GM23338 (cell line): Measurements from ENCODE around the gene PCP4.

Experiments
- CTCF ChIP-seq, 2 experiments: fragments of 200-600 bp in 1 of 2; sonication (generic) in 1 of 2; conservative IDR thresholded peaks; 2 replicates each; pipeline versions ENCODE4 v1.5.1 to v1.6.1; 2016 to 2017; ENCODE audit warnings: antibody characterized with exemption in 2 of 2, low read depth in 2 of 2, mild to moderate bottlenecking in 2 of 2, moderate library complexity in 1 of 2
- EZH2 ChIP-seq: fragments of 200-600 bp; sonication (generic); IDR thresholded peaks from one replicate; pipeline ENCODE4 v1.8.0; 2017; ENCODE audit warnings: antibody characterized with exemption, mild to moderate bottlenecking, low read depth; ENCODE audit not compliant: unreplicated experiment
- EZH2phosphoT487 ChIP-seq: fragments of 200-600 bp; sonication (generic); IDR thresholded peaks from one replicate; pipeline ENCODE4 v1.8.1; 2018; ENCODE audit warnings: antibody characterized with exemption; ENCODE audit not compliant: unreplicated experiment
- NANOG ChIP-seq: IDR thresholded peaks from 2 replicates; pipeline ENCODE4 v1.6.1; 2016; ENCODE audit warnings: antibody characterized with exemption, borderline replicate concordance
- POLR2AphosphoS5 ChIP-seq: IDR thresholded peaks from 2 replicates; pipeline ENCODE4 v1.6.1; 2016; ENCODE audit warnings: antibody characterized with exemption, low read depth
- ZNF331 ChIP-seq: fragments of 250-450 bp; sonication (Bioruptor Pico); IDR thresholded peaks from 2 replicates; pipeline ENCODE4 v1.5.0; 2020; ENCODE audit warnings: low read depth, mild to moderate bottlenecking, moderate library complexity
- TF ChIP-seq, protein P1 (sequence below): IDR thresholded peaks from one replicate; pipeline ENCODE4 v1.6.1; 2018; ENCODE audit warnings: antibody characterized with exemption; ENCODE audit not compliant: unreplicated experiment

DNA sequence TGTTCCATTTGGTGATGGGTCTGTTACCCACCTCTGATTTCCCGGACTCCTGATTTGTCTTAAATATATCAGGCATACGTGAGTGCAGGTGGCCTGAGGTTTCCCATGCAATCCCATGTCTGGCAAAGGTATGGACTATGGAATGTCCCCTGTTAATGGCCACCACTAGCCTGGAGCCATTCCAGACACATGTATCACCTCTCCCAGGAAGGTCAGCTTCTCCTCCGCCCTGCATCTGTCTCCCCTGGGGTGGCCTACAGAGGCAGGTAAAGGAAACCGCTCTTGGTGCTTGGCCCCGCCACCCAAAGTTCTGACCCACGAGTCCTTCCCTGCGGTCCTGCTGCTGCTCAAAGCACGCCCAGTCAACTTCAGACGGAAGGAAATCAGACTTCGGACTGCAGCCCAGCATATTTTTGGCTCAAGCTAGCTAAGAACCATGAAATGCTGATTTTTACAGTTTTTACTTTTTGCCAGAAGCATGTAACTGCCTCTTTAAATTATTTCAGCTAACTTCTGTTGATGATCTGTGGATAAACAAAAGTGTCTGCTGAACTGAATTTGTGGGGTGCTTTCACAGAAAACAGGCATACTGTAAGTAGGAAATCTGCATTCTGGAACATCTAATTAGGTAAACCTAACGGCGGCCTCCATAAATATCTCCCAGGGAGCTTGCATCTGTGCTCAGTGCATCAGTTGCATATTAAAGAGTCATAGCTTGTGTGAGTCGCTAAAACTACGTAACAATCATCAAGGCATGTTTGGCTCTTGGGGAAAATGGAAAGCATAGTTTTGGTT lies 105.9 kb downstream of the PCP4 start:
- TF ChIP-seq POLR2AphosphoS5 (no peak), CTCF (conservative IDR thresholded peaks at IDR 0.05; ENCODE audit: low read depth in 2 of 2) (no peak), EZH2 (no peak), ZNF331 (CRISPR knock-in tag) (no peak), EZH2phosphoT487 (no peak), NANOG (no peak)
- TF ChIP-seq, protein P1, sequence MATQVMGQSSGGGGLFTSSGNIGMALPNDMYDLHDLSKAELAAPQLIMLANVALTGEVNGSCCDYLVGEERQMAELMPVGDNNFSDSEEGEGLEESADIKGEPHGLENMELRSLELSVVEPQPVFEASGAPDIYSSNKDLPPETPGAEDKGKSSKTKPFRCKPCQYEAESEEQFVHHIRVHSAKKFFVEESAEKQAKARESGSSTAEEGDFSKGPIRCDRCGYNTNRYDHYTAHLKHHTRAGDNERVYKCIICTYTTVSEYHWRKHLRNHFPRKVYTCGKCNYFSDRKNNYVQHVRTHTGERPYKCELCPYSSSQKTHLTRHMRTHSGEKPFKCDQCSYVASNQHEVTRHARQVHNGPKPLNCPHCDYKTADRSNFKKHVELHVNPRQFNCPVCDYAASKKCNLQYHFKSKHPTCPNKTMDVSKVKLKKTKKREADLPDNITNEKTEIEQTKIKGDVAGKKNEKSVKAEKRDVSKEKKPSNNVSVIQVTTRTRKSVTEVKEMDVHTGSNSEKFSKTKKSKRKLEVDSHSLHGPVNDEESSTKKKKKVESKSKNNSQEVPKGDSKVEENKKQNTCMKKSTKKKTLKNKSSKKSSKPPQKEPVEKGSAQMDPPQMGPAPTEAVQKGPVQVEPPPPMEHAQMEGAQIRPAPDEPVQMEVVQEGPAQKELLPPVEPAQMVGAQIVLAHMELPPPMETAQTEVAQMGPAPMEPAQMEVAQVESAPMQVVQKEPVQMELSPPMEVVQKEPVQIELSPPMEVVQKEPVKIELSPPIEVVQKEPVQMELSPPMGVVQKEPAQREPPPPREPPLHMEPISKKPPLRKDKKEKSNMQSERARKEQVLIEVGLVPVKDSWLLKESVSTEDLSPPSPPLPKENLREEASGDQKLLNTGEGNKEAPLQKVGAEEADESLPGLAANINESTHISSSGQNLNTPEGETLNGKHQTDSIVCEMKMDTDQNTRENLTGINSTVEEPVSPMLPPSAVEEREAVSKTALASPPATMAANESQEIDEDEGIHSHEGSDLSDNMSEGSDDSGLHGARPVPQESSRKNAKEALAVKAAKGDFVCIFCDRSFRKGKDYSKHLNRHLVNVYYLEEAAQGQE: no peak
